Type B pancreatic cell (in vitro differentiated cells): ENCODE measurements around the gene WBP1. TPM values are rescaled to one million over a fixed set of nuclear protein-coding genes. Genes with fewer than 3 reads are reported as not detected.

Source experiments
- DNase-seq: peaks from one replicate; pipeline ENCODE4 v3.0.0; 2021; ENCODE audit warnings: mixed read lengths; ENCODE audit not compliant: unreplicated experiment; ENCODE audit errors: extremely low spot score
- H3K27ac Mint-ChIP-seq: 2 replicates; pipeline ENCODE4 v1.8.0; 2021; ENCODE audit warnings: mild to moderate bottlenecking, mixed read lengths
- H3K27me3 Mint-ChIP-seq: 2 replicates; pipeline ENCODE4 v1.8.0; 2021; ENCODE audit warnings: mixed read lengths
- H3K36me3 Mint-ChIP-seq: 2 replicates; pipeline ENCODE4 v1.8.0; 2021; ENCODE audit warnings: mixed read lengths
- H3K4me1 Mint-ChIP-seq: one replicate; pipeline ENCODE4 v1.8.0; 2021; ENCODE audit warnings: mixed read lengths; ENCODE audit not compliant: unreplicated experiment
- H3K4me3 Mint-ChIP-seq: 2 replicates; pipeline ENCODE4 v1.8.0; 2021; ENCODE audit warnings: mild to moderate bottlenecking, mixed read lengths
- H3K9me3 Mint-ChIP-seq: 2 replicates; pipeline ENCODE4 v1.8.0; 2021; ENCODE audit warnings: mixed read lengths
- CTCF ChIP-seq: fragments of 200-600 bp; sonication (generic); conservative IDR thresholded peaks from 2 replicates; pipeline ENCODE4 v1.5.0; 2021; ENCODE audit warnings: antibody characterized with exemption, mild to moderate bottlenecking
- total RNA-seq: library from RNA; stranded (reverse); gene quantifications from 2 replicates; pipeline ENCODE4 v1.2.1, GENCODE V29; 2021; ENCODE audit warnings: low replicate concordance

WBP1 gene
- total RNA-seq, 1 donor from 2014 or later, result 121 TPM

- Mint-ChIP-seq H3K27ac (no peak overlapping the region), H3K4me3 (no peak overlapping the region), H3K36me3 (peaks cover 9% of the 10 kb centered on the region)
These were observed 32.0 kb upstream of the WBP1 start for GRCh38 chr2:74426181-74426758.

GRCh38 chr2:74427551-74427950 lies 30.7 kb upstream of the WBP1 start:
- Mint-ChIP-seq H3K9me3 (no peaks in the 10 kb centered on the region), H3K27me3 (no peaks in the 10 kb centered on the region), H3K4me1 (peaks cover 9% of the 10 kb centered on the region), H3K27ac (no peak overlapping the region), H3K36me3 (peaks cover 9% of the 10 kb centered on the region), H3K4me3 (no peak overlapping the region)
- no peak for DNase-seq
- no peak for TF ChIP-seq CTCF

More at GRCh38 chr2:74426181-74426758, 32.0 kb upstream of the WBP1 start:
- no peak for TF ChIP-seq CTCF
- Mint-ChIP-seq H3K27me3 (no peaks in the 10 kb centered on the region), H3K4me1 (peaks cover 10% of the 10 kb centered on the region), H3K9me3 (no peaks in the 10 kb centered on the region)
- DNase-seq, result no peak

GRCh38 chr2:74428675-74429074 lies 29.6 kb upstream of the WBP1 start:
- no peak for TF ChIP-seq CTCF
- Mint-ChIP-seq H3K27me3 (no peaks in the 10 kb centered on the region), H3K4me3 (no peak overlapping the region), H3K36me3 (peaks cover 9% of the 10 kb centered on the region), H3K9me3 (no peaks in the 10 kb centered on the region), H3K4me1 (peaks cover 4% of the 10 kb centered on the region), H3K27ac (no peak overlapping the region)
- no peak for DNase-seq

GRCh38 chr2:74429487-74430451 lies 28.5 kb upstream of the WBP1 start:
- DNase-seq, result no peak
- Mint-ChIP-seq H3K4me3 (no peak overlapping the region), H3K4me1 (peaks cover 4% of the 10 kb centered on the region), H3K36me3 (peaks cover 9% of the 10 kb centered on the region), H3K27ac (no peak overlapping the region), H3K9me3 (no peaks in the 10 kb centered on the region), H3K27me3 (no peaks in the 10 kb centered on the region)
- TF ChIP-seq CTCF, result no peak

GRCh38 chr2:74430502-74430901 lies 27.7 kb upstream of the WBP1 start:
- H3K4me1 Mint-ChIP-seq, result peaks cover 4% of the 10 kb centered on the region
- peaks cover 8% of the 10 kb centered on the region for H3K36me3 Mint-ChIP-seq
- no peaks in the 10 kb centered on the region for H3K27me3 Mint-ChIP-seq
- DNase-seq, result no peak
- no peak for TF ChIP-seq CTCF
- no peak overlapping the region for H3K4me3 Mint-ChIP-seq
- no peaks in the 10 kb centered on the region for H3K9me3 Mint-ChIP-seq
- H3K27ac Mint-ChIP-seq, result no peak overlapping the region
